Renal pelvis (tissue), 4 donors: ENCODE measurements around the gene ATG5. TPM values are rescaled to one million over a fixed set of nuclear protein-coding genes. Genes with fewer than 3 reads are reported as not detected.
"Not testable (repeated sequence)": the region's sequence is repeated elsewhere in the genome, so short reads cannot be mapped to it uniquely, and the experiment has no call there.

Experiments used
- DNase-seq: peaks from one replicate; pipeline ENCODE4 v3.0.0-alpha.2; 2013
- polyA plus RNA-seq, 3 donors: library from polyadenylated mRNA; unstranded; fragments of 120-200 nt; gene quantifications; one replicate each; pipeline ENCODE4 v1.2.1, GENCODE V29; 2013; ENCODE audit not compliant: insufficient read length in 3 of 3

The ATG5 gene
- polyA plus RNA-seq, 3 donors = 43.9 to 49.6 (median 46.1) TPM

GRCh38 chr6:106229876-106230445 lies 95.6 kb downstream of the ATG5 start:
- not testable (repeated sequence) for DNase-seq

DNA sequence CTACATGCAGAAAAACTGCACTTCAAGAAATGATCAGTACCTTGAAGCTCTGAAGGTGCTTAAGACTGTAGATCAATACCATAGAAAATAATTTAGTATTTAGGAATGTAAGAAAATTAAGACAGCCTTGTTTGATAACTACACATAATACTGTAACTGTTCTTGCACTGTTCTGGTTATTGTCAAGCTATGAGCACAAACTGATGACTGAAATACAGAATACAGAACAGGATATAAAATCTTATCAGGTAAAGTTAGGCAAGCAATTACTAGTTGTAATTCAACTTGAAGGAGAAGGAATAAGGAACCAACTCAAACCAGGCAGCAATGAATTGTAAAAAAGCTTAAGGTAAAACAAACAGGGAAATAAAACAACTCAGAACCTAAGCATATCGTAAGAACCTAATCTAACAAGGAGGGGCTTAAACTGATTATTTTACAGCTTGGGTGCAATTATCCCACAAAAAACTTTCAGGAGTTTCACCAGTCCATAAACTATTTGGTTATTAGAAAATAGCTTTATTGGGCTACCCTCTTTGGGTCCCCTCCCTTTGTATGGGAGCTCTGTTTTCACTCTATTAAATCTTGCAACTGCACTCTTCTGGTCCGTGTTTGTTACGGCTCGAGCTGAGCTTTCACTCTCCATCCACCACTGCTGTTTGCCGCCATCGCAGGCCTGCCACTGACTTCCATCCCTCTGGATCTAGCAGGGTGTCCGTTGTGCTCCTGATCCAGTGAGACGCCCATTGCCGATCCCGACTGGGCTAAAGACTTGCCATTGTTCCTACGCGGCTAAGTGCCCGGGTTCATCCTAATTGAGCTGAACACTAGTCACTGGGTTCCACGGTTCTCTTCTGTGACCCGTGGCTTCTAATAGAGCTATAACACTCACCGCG lies 97.7 kb downstream of the ATG5 start:
- DNase-seq = no peak

GRCh38 chr6:106226676-106227075 lies 98.9 kb downstream of the ATG5 start:
- no peak for DNase-seq

DNA sequence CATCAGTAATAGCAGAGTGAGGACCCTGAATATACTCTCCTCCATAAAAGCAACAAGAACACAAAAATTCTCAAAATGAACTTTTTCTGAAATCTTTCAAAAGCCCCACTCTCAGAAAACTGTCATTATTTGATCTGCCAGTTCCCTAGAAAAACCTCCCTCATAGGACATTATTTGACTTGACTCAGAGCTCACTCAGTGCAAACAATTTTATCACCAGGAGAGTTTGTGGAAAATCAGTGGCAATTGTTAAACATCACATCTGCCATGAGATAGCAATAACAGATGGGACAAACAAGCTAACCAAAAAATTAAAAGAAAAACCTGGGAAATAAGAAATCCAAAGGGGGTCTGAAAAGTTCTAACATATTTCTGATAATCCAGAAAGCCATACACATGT lies 100.0 kb downstream of the ATG5 start:
- DNase-seq = no peak

GRCh38 chr6:106223300-106223930 lies 102.1 kb downstream of the ATG5 start:
- peak; percentile 61 for DNase-seq

- no peak for DNase-seq
These were observed 105.1 kb downstream of the ATG5 start for GRCh38 chr6:106220485-106220884.

DNA sequence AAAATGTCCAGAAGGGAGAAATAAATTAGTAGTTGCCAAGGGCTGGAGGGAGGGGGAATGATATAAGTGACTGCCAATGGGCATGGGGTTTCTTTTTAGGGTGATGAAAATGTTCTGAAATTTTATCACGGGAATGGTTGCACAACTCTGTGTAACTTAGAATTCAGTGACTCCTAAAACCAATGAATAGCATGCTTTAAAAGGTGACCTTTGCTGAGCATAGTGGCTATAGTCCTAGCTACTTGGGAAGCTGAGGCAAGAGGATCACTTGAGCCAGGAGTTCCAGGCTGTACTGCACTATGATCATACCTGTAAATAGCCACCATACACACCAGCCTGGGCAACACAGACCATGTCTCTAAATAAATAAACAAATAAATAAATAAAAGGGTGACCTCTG lies 109.0 kb downstream of the ATG5 start:
- no peak for DNase-seq

- DNase-seq = no peak
These were observed 110.0 kb downstream of the ATG5 start for GRCh38 chr6:106215608-106216007.

DNA sequence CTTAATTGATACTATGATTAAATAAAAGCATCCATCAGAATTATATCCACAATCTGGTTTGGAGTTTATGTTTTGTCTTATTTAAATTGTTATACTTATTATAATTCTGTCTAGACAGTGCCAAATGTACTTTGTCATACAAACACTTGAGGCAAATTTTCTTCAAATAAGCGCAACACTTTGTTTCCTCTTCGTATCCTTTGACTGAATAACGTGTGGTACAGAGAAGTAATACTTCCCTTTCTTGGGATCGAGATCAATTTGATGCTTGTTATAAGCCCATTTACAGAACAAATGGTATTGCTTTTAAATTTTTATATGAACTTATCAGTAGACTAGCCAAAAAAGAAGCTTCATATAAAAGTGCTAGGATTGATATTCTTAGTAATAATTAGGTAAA lies 111.0 kb downstream of the ATG5 start:
- DNase-seq = no peak

- DNase-seq = no peak
These were observed 111.8 kb downstream of the ATG5 start for GRCh38 chr6:106213660-106214289.

DNA sequence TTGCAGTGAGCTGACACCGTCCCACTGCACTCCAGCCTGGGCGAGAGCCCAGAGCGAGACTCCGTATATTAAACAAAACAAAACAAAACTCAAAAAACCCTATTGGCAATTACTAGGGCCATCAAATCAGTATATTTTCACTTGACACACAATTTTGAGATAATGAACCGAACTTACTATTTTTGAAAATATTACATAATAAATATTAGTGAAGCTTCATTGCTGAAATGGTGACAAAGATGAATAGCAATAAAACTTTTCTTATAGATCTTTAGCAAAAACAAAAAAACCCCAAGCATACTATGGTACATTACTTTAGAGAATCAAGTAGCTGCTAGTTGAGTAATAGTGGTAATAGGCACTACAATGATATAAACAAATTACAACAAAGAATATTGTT lies 113.0 kb downstream of the ATG5 start:
- DNase-seq = no peak

DNA sequence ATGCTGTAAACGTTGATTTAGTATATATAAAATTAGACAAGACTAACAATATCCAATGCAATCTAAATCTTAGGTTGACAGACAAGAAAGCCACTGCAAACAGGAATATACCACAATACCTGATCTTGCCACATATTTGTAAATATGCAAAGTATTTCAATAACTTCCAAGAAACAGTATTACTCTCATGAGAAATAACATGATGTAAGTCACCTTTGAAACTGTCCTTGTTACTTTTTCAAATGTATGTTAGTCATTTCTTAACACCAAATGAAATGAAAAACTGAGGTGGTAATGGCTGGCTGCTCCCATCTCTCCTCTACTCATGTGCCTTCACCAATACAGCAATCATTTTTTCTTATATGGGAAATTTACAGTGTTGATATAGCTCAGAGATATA lies 118.7 kb downstream of the ATG5 start:
- DNase-seq = no peak

GRCh38 chr6:106204961-106205360 lies 120.6 kb downstream of the ATG5 start:
- DNase-seq = no peak

DNA sequence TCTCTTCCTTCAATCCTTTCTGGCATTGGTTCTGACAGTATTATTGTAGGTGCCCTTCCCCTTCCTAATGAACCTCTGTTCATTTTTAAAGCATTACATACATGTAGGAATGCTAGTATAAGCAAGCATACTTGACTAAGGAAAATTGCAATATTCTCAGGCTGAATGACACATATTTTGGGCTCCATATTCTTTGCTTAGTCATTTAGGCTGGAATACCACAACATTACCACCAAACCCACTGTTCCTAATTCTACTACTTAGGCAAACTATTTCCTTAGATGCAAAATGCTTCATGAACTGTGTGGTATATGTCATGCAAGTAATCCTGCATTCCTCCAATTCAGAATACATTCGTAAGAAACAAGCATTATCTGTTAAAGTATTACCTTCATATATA lies 125.6 kb downstream of the ATG5 start:
- DNase-seq = no peak

DNA sequence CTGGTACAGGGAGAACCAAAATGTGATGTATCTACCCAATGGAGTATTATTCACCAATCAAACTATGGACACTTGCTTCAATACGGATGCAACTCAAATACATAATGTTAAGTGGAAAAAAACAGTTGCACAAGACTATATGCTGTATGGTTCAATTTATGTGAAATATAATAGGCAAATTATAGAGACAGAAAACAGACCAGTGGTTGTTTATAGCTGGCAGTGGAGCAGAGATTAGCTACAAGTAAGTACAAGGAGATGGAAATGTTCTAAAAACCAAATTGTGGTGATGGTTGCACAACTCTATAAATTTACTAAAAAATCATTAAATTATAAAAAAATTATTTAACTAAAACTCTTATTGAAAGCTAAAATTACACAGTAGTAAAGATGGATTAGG lies 126.2 kb downstream of the ATG5 start:
- no peak for DNase-seq

GRCh38 chr6:106197441-106197840 lies 128.1 kb downstream of the ATG5 start:
- no peak for DNase-seq

DNA sequence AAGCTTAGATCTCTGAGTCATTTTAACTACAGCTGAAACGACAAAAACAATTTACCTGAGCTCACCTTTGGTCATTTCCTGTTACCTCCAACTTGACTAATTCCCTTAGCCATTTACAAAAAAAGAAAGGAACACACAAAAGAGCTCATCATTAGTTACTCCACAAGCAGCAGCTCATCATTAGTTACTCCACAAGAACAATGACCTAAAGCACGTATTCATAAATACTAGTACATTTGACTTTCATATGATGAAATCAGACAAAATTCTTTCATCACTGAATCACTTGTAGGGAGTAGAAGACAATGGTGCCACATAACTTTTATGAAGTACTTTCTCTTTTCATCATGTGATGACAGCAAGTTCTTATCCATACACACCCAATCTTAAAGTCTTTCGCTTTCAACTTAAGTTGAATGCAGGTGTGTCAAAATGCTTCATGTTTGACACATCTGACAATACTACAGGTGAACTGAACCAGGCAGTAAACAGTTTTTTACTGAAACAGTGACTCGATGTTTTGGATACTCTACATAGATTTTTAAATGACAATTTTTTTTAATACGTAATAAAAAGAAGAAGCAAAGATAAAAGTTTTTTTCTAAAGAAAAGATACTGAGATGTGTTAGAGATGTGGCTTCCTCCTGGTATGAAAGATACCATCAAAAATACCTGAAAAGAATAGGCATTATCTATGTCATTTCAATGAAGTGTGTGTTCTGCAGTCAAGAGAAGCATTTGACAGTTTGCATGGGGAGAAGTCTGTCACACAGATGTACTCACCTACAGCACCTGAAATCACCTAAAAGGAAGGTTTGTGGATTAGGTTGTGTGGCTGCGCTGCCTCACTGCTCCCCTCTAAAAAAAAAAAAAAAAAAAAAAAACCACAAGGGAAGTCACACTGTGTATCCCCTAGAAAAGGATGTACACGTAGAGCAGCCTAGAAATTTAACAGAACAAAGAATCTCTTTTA lies 130.3 kb downstream of the ATG5 start:
- DNase-seq = no peak

- peak; percentile 5 for DNase-seq
These were observed 132.7 kb downstream of the ATG5 start for GRCh38 chr6:106192824-106193223.

GRCh38 chr6:106188104-106188794 lies 137.3 kb downstream of the ATG5 start:
- DNase-seq = no peak

GRCh38 chr6:106187424-106187982 lies 138.1 kb downstream of the ATG5 start:
- no peak for DNase-seq
